GM19240 (cell line): ENCODE data around the gene TRIM17.

Source experiments
- DNase-seq: peaks from one replicate; pipeline ENCODE4 v3.0.0; 2011; ENCODE audit warnings: low spot score; ENCODE audit not compliant: insufficient read length

The TRIM17 gene

DNA sequence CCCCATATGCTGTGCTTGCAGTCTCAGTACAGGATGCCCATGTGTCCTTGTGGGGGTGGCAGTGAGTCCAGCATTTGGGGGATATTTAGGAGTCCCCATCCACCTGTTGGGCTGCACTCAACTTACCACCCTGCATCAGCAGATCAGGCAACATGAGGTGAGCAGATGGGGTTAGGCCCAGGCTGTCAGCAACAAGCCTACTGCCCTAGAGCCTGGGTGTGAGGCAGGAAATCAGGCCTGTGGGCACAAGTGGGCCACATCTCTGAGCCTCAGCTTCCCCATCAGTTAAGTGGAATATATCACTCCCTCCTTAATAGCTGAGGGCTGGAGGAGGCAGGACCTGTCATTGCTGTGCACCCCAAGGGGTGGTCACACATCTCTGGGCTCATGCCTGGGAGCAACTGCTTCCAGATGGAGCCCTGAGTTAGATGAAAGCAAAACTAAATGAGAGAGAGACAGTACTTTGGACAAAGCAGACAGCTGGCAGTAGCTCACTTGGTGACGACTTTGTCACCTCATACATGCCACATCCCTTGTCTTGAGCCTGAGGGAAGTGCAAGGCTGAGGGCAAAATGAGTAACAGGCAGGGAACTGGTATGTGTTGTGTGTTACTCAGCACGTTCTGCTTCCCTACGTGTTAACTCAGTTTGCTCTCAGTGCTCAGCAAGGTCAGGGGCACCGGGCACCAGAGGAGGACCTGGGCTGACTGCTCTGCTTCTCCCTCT is 58.5 kb downstream of the TRIM17 start:
- DNase-seq, result no peak
